ENCODE results near the gene NEB. TPM values are rescaled to one million over a fixed set of nuclear protein-coding genes. Genes with fewer than 3 reads are reported as not detected.
"Not testable (repeated sequence)": the region's sequence is repeated elsewhere in the genome, so short reads cannot be mapped to it uniquely, and the experiment has no call there.

NEB gene
- total RNA-seq, 8 experiments from 2014 or later = 1.7 to 4.3 (median 3.7) TPM

- ATAC-seq (replicated peaks in 6 of 8) = peak in 2 of 8 experiments; percentile 51 to 80
- WGBS, 10 experiments = 71 to 100% (median 85%) methylated on average over 1 to 5 of the region's 5 CpGs
- no peak overlapping the region for H3K27ac ChIP-seq
- in situ Hi-C loops (cut with MboI; ENCODE audit: low pct_unique_long_range_greater_than_20kb in 2 of 9, low sequenced_read_pairs in 9 of 9, unreplicated experiment in 9 of 9) = no loop called here
- H3K4me3 ChIP-seq = no peak overlapping the region
- no peaks in the 10 kb centered on the region for H3K4me1 ChIP-seq (replicated peaks in 1 of 2)
These were observed 158.9 kb downstream of the NEB start for GRCh38 chr2:151575338-151575737.

GRCh38 chr2:151570191-151570590 lies 164.1 kb downstream of the NEB start:
- no peak for ATAC-seq (replicated peaks in 6 of 8)
- peaks cover 18 to 21% of the 10 kb centered on the region in 2 donors for H3K4me1 ChIP-seq (replicated peaks in 1 of 2)
- 79 to 100% (median 95%) methylated on average over 1 to 7 of the region's 8 CpGs; no CpG with 5 or more reads in 2 of the 10 experiments for WGBS, 10 experiments
- no peak overlapping the region for H3K27ac ChIP-seq
- no peak overlapping the region for H3K4me3 ChIP-seq
- in situ Hi-C loops (cut with MboI; ENCODE audit: low pct_unique_long_range_greater_than_20kb in 2 of 9, low sequenced_read_pairs in 9 of 9, unreplicated experiment in 9 of 9) = no loop called here

GRCh38 chr2:151569167-151569566 lies 165.1 kb downstream of the NEB start:
- no peak overlapping the region for H3K4me3 ChIP-seq
- no peak overlapping the region for H3K27ac ChIP-seq
- ATAC-seq (replicated peaks in 6 of 8) = peak in 1 of 8 experiments; percentile 61
- in situ Hi-C loops (cut with MboI; ENCODE audit: low pct_unique_long_range_greater_than_20kb in 2 of 9, low sequenced_read_pairs in 9 of 9, unreplicated experiment in 9 of 9) = no loop called here
- 52 to 100% (median 91%) methylated on average over 1 to 8 of the region's 8 CpGs for WGBS, 10 experiments
- peaks cover 18 to 21% of the 10 kb centered on the region in 2 donors for H3K4me1 ChIP-seq (replicated peaks in 1 of 2)

GRCh38 chr2:151568501-151568900 lies 165.8 kb downstream of the NEB start:
- Histone ChIP-seq H3K4me3 (no peak overlapping the region), H3K27ac (no peak overlapping the region), H3K4me1 (replicated peaks in 1 of 2) (peaks cover 18 to 21% of the 10 kb centered on the region in 2 donors)
- peak in 2 of 8 experiments; percentile 24 to 38 for ATAC-seq (replicated peaks in 6 of 8)
- WGBS, 10 experiments = 85 to 100% (median 95%) methylated on average over 2 to 7 of the region's 7 CpGs
- in situ Hi-C loops (cut with MboI; ENCODE audit: low pct_unique_long_range_greater_than_20kb in 2 of 9, low sequenced_read_pairs in 9 of 9, unreplicated experiment in 9 of 9) = no loop called here

- ATAC-seq (replicated peaks in 6 of 8) = peak in 5 of 8 experiments; percentile 74 to 82 (median 78)
- H3K27ac ChIP-seq = peak overlapping the region; percentile 28 to 58
- no peak overlapping the region for H3K4me3 ChIP-seq
- 17 to 93% (median 51%) methylated on average over 1 to 5 of the region's 5 CpGs for WGBS, 10 experiments
- peaks cover 18 to 21% of the 10 kb centered on the region in 2 donors for H3K4me1 ChIP-seq (replicated peaks in 1 of 2)
- in situ Hi-C loops (cut with MboI; ENCODE audit: low pct_unique_long_range_greater_than_20kb in 2 of 9, low sequenced_read_pairs in 9 of 9, unreplicated experiment in 9 of 9) = no loop called here
These were observed 167.3 kb downstream of the NEB start for GRCh38 chr2:151567006-151567405.

GRCh38 chr2:151562398-151562797 lies 171.9 kb downstream of the NEB start:
- ATAC-seq (replicated peaks in 6 of 8) = no peak
- H3K4me1 ChIP-seq (replicated peaks in 1 of 2) = peaks cover 15 to 16% of the 10 kb centered on the region in 2 donors
- no peak overlapping the region for H3K27ac ChIP-seq
- H3K4me3 ChIP-seq = no peak overlapping the region
- WGBS, 10 experiments = 33 to 100% (median 91%) methylated on average over 1 to 7 of the region's 8 CpGs; no CpG with 5 or more reads in 1 of the 10 experiments
- in situ Hi-C loops (cut with MboI; ENCODE audit: low pct_unique_long_range_greater_than_20kb in 2 of 9, low sequenced_read_pairs in 9 of 9, unreplicated experiment in 9 of 9) = no loop called here

- no peak overlapping the region for H3K4me3 ChIP-seq
- H3K27ac ChIP-seq = peak overlapping the region in 1 of 2 donors; percentile 35
- peak; percentile 77 to 100 (median 100) for ATAC-seq (replicated peaks in 6 of 8)
- H3K4me1 ChIP-seq (replicated peaks in 1 of 2) = peaks cover 3 to 6% of the 10 kb centered on the region in 2 donors
- in situ Hi-C loops (cut with MboI; ENCODE audit: low pct_unique_long_range_greater_than_20kb in 2 of 9, low sequenced_read_pairs in 9 of 9, unreplicated experiment in 9 of 9) = no loop called here
- WGBS, 10 experiments = 0 to 8% methylated on average over 1 to 2 of the region's 3 CpGs; no CpG with 5 or more reads in 8 of the 10 experiments
These were observed 174.0 kb downstream of the NEB start for GRCh38 chr2:151560289-151560688.

- WGBS, 10 experiments = 83 to 86% methylated on average over 1 of the region's 2 CpGs; no CpG with 5 or more reads in 8 of the 10 experiments
- H3K4me3 ChIP-seq; in situ Hi-C loops (cut with MboI; ENCODE audit: low pct_unique_long_range_greater_than_20kb in 2 of 9, low sequenced_read_pairs in 9 of 9, unreplicated experiment in 9 of 9); ATAC-seq (replicated peaks in 6 of 8); H3K27ac ChIP-seq; H3K4me1 ChIP-seq (replicated peaks in 1 of 2): not testable (repeated sequence)
These were observed 174.8 kb downstream of the NEB start for GRCh38 chr2:151559431-151559830.

- ATAC-seq (replicated peaks in 6 of 8); H3K4me3 ChIP-seq; in situ Hi-C loops (cut with MboI; ENCODE audit: low pct_unique_long_range_greater_than_20kb in 2 of 9, low sequenced_read_pairs in 9 of 9, unreplicated experiment in 9 of 9); H3K27ac ChIP-seq; H3K4me1 ChIP-seq (replicated peaks in 1 of 2): not testable (repeated sequence)
- 25 to 100% (median 81%) methylated on average over 1 to 2 of the region's 2 CpGs; no CpG with 5 or more reads in 4 of the 10 experiments for WGBS, 10 experiments
These were observed 176.4 kb downstream of the NEB start for GRCh38 chr2:151557883-151558282.

GRCh38 chr2:151556121-151556520 lies 178.2 kb downstream of the NEB start:
- Histone ChIP-seq H3K4me1 (replicated peaks in 1 of 2) (peaks cover 3 to 6% of the 10 kb centered on the region in 2 donors), H3K4me3 (no peak overlapping the region), H3K27ac (no peak overlapping the region)
- in situ Hi-C loops (cut with MboI; ENCODE audit: low pct_unique_long_range_greater_than_20kb in 2 of 9, low sequenced_read_pairs in 9 of 9, unreplicated experiment in 9 of 9) = no loop called here
- peak in 2 of 8 experiments; percentile 36 to 49 for ATAC-seq (replicated peaks in 6 of 8)

- WGBS, 10 experiments = 38 to 100% (median 76%) methylated on average over 1 to 5 of the region's 5 CpGs; no CpG with 5 or more reads in 2 of the 10 experiments
- H3K4me3 ChIP-seq = no peak overlapping the region
- no peak for ATAC-seq (replicated peaks in 6 of 8)
- no peaks in the 10 kb centered on the region for H3K4me1 ChIP-seq (replicated peaks in 1 of 2)
- in situ Hi-C loops (cut with MboI; ENCODE audit: low pct_unique_long_range_greater_than_20kb in 2 of 9, low sequenced_read_pairs in 9 of 9, unreplicated experiment in 9 of 9) = no loop called here
- no peak overlapping the region for H3K27ac ChIP-seq
These were observed 182.0 kb downstream of the NEB start for GRCh38 chr2:151552287-151552686.

- Histone ChIP-seq H3K4me3 (no peak overlapping the region), H3K27ac (no peak overlapping the region), H3K4me1 (replicated peaks in 1 of 2) (no peaks in the 10 kb centered on the region)
- in situ Hi-C loops (cut with MboI; ENCODE audit: low pct_unique_long_range_greater_than_20kb in 2 of 9, low sequenced_read_pairs in 9 of 9, unreplicated experiment in 9 of 9) = no loop called here
- ATAC-seq (replicated peaks in 6 of 8) = no peak
- 64 to 100% (median 80%) methylated on average over 1 to 5 of the region's 5 CpGs; no CpG with 5 or more reads in 2 of the 10 experiments for WGBS, 10 experiments
These were observed 182.7 kb downstream of the NEB start for GRCh38 chr2:151551556-151551955.

- ATAC-seq (replicated peaks in 6 of 8) = no peak
- in situ Hi-C loops (cut with MboI; ENCODE audit: low pct_unique_long_range_greater_than_20kb in 2 of 9, low sequenced_read_pairs in 9 of 9, unreplicated experiment in 9 of 9) = no loop called here
- 20 to 100% (median 83%) methylated on average over 1 to 2 of the region's 2 CpGs; no CpG with 5 or more reads in 4 of the 10 experiments for WGBS, 10 experiments
- Histone ChIP-seq H3K4me3 (no peak overlapping the region), H3K27ac (no peak overlapping the region), H3K4me1 (replicated peaks in 1 of 2) (no peaks in the 10 kb centered on the region)
These were observed 185.1 kb downstream of the NEB start for GRCh38 chr2:151549191-151549590.

GRCh38 chr2:151544449-151544848 lies 189.8 kb downstream of the NEB start:
- H3K27ac ChIP-seq = no peak overlapping the region
- WGBS, 10 experiments = 58 to 96% (median 82%) methylated on average over 1 to 5 of the region's 5 CpGs; no CpG with 5 or more reads in 2 of the 10 experiments
- no peaks in the 10 kb centered on the region for H3K4me1 ChIP-seq (replicated peaks in 1 of 2)
- in situ Hi-C loops (cut with MboI; ENCODE audit: low pct_unique_long_range_greater_than_20kb in 2 of 9, low sequenced_read_pairs in 9 of 9, unreplicated experiment in 9 of 9) = no loop called here
- peak in 3 of 8 experiments; percentile 32 to 85 (median 66) for ATAC-seq (replicated peaks in 6 of 8)
- H3K4me3 ChIP-seq = no peak overlapping the region
